Loucy (cell line): ENCODE results near the gene TEX101.

Source experiments
- H2AFZ ChIP-seq: fragments of 200-600 bp; sonication (generic); 2 replicates; pipeline ENCODE4 v1.6.0; 2016; ENCODE audit warnings: antibody characterized with exemption, mild to moderate bottlenecking, low read length, moderate library complexity
- H3F3A ChIP-seq: fragments of 200-600 bp; 2 replicates; pipeline ENCODE4 v1.6.0; 2016; ENCODE audit warnings: antibody characterized with exemption, low read depth, mild to moderate bottlenecking
- H3K27me3 ChIP-seq: fragments of 200-600 bp; sonication (generic); 2 replicates; pipeline ENCODE4 v1.6.1; 2014; ENCODE audit warnings: low read length, mild to moderate bottlenecking; ENCODE audit not compliant: insufficient read depth, poor library complexity, severe bottlenecking
- H3K36me3 ChIP-seq: fragments of 200-600 bp; sonication (generic); 2 replicates; pipeline ENCODE4 v1.6.1; 2016; ENCODE audit warnings: low read length; ENCODE audit not compliant: insufficient read depth
- H3K4me1 ChIP-seq: fragments of 200-600 bp; sonication (generic); 2 replicates; pipeline ENCODE4 v1.5.1; 2014; ENCODE audit warnings: low read length, mild to moderate bottlenecking; ENCODE audit not compliant: insufficient read depth, poor library complexity, severe bottlenecking
- H3K4me2 ChIP-seq: fragments of 200-600 bp; sonication (generic); 2 replicates; pipeline ENCODE4 v1.6.0; 2014; ENCODE audit warnings: antibody characterized with exemption, low read length, low read depth, mild to moderate bottlenecking; ENCODE audit not compliant: poor library complexity, severe bottlenecking
- H3K4me3 ChIP-seq: fragments of 200-600 bp; sonication (generic); 2 replicates; pipeline ENCODE4 v1.5.1; 2014; ENCODE audit warnings: low read length, mild to moderate bottlenecking, mixed read lengths; ENCODE audit not compliant: poor library complexity, severe bottlenecking
- H3K79me2 ChIP-seq: fragments of 200-600 bp; sonication (generic); 2 replicates; pipeline ENCODE4 v1.6.1; 2014; ENCODE audit warnings: low read length; ENCODE audit not compliant: insufficient read depth
- H3K9ac ChIP-seq: fragments of 200-600 bp; sonication (generic); 2 replicates; pipeline ENCODE4 v1.6.0; 2014; ENCODE audit warnings: mild to moderate bottlenecking, low read depth, low read length, moderate library complexity; ENCODE audit not compliant: poor library complexity, severe bottlenecking
- H3K9me2 ChIP-seq: fragments of 200-600 bp; sonication (generic); replicated peaks from 2 replicates; pipeline ENCODE4 v1.6.1; 2016; ENCODE audit warnings: low read depth, low read length, mixed read lengths
- H3K9me3 ChIP-seq: fragments of 200-600 bp; sonication (generic); 2 replicates; pipeline ENCODE4 v1.6.1; 2014; ENCODE audit warnings: mild to moderate bottlenecking, antibody characterized with exemption, low read length, low read depth; ENCODE audit not compliant: insufficient read depth
- H4K20me1 ChIP-seq: fragments of 200-600 bp; sonication (generic); 2 replicates; pipeline ENCODE4 v1.6.0; 2014; ENCODE audit warnings: antibody characterized with exemption, low read length, mild to moderate bottlenecking; ENCODE audit not compliant: insufficient read depth, poor library complexity, severe bottlenecking
- EZH2phosphoT487 ChIP-seq: fragments of 200-600 bp; IDR thresholded peaks from 2 replicates; pipeline ENCODE4 v1.6.1; 2018; ENCODE audit warnings: antibody characterized with exemption, mild to moderate bottlenecking, moderate library complexity, borderline replicate concordance
- TF ChIP-seq, protein P1 (sequence below): fragments of 200-600 bp; sonication (generic); conservative IDR thresholded peaks from 2 replicates; pipeline ENCODE4 v1.5.1; 2014; ENCODE audit warnings: mild to moderate bottlenecking, antibody characterized with exemption, low read length

The TEX101 gene

DNA sequence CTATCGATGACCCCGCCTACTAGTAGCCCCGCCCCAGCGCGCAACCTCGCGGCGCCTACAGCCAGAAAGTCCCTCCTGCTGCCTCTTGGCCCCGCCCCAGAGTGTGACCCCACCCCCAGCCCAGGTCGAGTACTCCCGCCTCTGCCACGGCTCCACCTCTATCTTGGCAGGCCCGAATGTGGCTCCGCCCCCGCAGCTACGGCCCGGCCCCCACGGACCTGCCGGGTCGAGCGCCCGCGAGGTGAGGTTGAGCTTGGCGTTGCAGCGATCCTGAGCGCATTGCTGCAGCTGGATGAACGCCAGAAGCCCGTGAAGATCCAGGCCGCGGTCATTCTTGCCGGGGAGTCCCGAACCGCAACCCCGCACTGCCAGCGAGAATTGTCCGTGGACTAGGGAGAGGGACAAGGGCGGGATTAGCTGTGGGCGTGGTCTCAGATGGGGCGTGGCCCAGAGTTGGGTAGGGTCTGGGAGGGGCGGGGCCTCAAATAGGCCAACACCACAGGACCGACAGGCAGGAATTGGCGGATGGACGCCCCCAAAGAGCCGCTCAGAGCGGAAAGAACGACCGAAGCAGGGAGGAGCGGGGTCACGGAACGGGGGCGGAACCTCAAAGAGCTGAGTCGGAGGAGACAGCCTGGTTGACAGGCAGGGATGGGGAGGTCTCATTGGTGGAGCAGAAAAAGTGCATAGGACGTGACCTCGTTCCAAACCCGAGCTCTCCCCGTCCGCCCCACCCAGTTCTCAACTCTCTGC is 48.9 kb downstream of the TEX101 start:
- H3K4me1 ChIP-seq: peaks cover 7% of the 10 kb centered on the region
- peak overlapping the region; percentile 75 for H3K4me2 ChIP-seq
- H2AFZ ChIP-seq: peak overlapping the region; percentile 96
- no peaks in the 10 kb centered on the region for H3K9me2 ChIP-seq
- no peaks in the 10 kb centered on the region for H3K79me2 ChIP-seq
- H3F3A ChIP-seq: no peaks in the 10 kb centered on the region
- no peaks in the 10 kb centered on the region for H4K20me1 ChIP-seq
- peak overlapping the region; percentile 82 for H3K4me3 ChIP-seq
- H3K27me3 ChIP-seq: no peaks in the 10 kb centered on the region
- no peak for TF ChIP-seq EZH2phosphoT487
- TF ChIP-seq, protein P1, sequence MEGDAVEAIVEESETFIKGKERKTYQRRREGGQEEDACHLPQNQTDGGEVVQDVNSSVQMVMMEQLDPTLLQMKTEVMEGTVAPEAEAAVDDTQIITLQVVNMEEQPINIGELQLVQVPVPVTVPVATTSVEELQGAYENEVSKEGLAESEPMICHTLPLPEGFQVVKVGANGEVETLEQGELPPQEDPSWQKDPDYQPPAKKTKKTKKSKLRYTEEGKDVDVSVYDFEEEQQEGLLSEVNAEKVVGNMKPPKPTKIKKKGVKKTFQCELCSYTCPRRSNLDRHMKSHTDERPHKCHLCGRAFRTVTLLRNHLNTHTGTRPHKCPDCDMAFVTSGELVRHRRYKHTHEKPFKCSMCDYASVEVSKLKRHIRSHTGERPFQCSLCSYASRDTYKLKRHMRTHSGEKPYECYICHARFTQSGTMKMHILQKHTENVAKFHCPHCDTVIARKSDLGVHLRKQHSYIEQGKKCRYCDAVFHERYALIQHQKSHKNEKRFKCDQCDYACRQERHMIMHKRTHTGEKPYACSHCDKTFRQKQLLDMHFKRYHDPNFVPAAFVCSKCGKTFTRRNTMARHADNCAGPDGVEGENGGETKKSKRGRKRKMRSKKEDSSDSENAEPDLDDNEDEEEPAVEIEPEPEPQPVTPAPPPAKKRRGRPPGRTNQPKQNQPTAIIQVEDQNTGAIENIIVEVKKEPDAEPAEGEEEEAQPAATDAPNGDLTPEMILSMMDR: no peak
- H3K9ac ChIP-seq: peak overlapping the region; percentile 28
- no peaks in the 10 kb centered on the region for H3K36me3 ChIP-seq
- H3K9me3 ChIP-seq: no peaks in the 10 kb centered on the region

DNA sequence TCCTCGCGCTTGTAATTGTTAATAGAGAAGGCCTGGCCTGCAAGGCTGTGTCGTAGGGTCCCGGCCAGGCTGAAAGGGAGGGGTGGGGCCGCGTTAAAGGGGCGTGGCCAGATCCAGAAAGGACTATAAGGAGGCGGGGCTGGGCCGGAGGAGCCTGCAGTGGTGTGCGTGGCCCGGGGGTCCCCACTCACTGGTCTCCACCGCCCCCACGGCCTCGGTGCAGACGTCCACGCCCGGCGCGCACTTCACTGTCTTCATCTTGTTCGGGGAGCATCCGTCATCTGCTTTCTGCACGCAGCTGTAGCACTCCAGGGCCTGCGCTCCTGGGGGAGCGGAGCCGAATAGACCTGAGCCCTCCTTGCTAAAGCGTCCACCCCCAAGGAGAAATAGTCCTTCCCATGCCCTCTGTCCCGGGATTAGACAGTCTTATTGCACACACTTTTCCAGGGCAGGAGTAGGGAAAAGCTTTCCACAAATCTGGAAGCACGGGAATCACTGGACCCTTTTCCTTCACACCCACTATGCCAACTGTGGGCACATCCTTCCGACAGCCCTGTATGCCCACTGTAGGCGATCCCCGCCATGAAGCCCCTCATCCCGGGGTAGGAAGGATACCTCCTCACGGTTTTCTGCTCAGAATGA is 49.6 kb downstream of the TEX101 start:
- Histone ChIP-seq H3K4me2 (peak overlapping the region; percentile 75), H3K9ac (peak overlapping the region; percentile 28), H3K4me3 (peak overlapping the region; percentile 82), H2AFZ (peak overlapping the region; percentile 96), H3K4me1 (peaks cover 10% of the 10 kb centered on the region), H3K79me2 (no peaks in the 10 kb centered on the region), H3K9me2 (no peaks in the 10 kb centered on the region), H3K36me3 (no peaks in the 10 kb centered on the region), H3F3A (no peaks in the 10 kb centered on the region), H3K9me3 (no peaks in the 10 kb centered on the region), H4K20me1 (no peaks in the 10 kb centered on the region), H3K27me3 (no peaks in the 10 kb centered on the region)
- TF ChIP-seq, protein P1: no peak

DNA sequence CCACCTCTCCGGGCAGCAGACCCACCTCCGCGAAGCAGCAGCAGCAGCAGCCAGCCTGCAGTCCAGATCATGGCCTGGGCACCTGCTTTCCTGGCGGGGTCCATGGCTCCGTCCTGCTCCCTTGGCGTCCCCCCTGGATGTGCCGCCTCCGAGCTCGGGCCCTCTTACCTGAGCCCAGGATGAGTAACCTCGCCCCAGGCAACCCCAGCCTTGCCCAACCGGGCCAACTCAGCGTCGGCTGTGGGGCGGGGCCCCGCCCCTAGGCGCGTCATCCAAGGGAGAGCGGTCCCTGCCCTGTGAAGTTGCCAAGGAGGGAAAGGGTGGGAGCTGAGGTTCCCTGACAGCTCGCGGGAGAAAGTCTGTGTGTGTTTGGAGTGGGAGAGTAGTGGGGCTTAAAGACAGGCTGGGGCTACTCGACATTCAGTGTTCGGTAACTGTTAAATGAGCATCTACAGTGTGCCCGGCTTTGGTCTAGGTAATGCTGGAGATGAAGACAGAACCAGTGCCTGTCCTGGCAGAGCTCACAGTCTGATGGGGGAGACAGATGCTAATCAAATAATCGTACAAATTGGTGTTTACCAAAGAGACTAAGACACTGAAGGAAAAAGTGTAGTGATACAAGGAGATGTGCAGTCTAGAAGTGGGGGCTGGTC is 50.9 kb downstream of the TEX101 start, which contains the start of gene LYPD3:
Gene LYPD3 (minus strand): TSS at position 141 of the 653 bp plus-strand sequence. CDS start 37 bp downstream, at position 104.
- H3K27me3 ChIP-seq: no peaks in the 10 kb centered on the region

More for the DNA sequence above, 50.9 kb downstream of the TEX101 start, which contains the start of gene LYPD3:
- no peak for TF ChIP-seq EZH2phosphoT487
- TF ChIP-seq, protein P1: no peak
- Histone ChIP-seq H3K79me2 (no peaks in the 10 kb centered on the region), H2AFZ (no peak within 1 kb of the TSS), H3K9ac (peak within 1 kb of the TSS; percentile 28), H4K20me1 (no peaks in the 10 kb centered on the region), H3K4me1 (peaks cover 13% of the 10 kb centered on the region), H3F3A (no peaks in the 10 kb centered on the region), H3K4me2 (peak within 1 kb of the TSS; percentile 75), H3K4me3 (peak within 1 kb of the TSS; percentile 82), H3K9me3 (no peaks in the 10 kb centered on the region), H3K9me2 (no peaks in the 10 kb centered on the region), H3K36me3 (no peaks in the 10 kb centered on the region)
